Psoas muscle (tissue), 8 donors: ENCODE measurements around the gene COL4A6. TPM values are rescaled to one million over a fixed set of nuclear protein-coding genes. Genes with fewer than 3 reads are reported as not detected.

Experiments
- ATAC-seq, 4 donors: fragments of 200-7000 bp; cut with Tn5 transposase; one replicate each; pipeline ENCODE4 v1.9.1; 2020; ENCODE audit warnings: moderate library complexity in 3 of 4, mild to moderate bottlenecking in 2 of 4
- DNase-seq, 2 donors: peaks; one replicate each; pipeline ENCODE4 v3.0.0-alpha.2; 2020
- H3K27ac ChIP-seq: fragments of 200-600 bp; one replicate; pipeline ENCODE4 v1.8.0; 2022
- H3K27me3 ChIP-seq, 3 donors: fragments of 200-600 bp in 1 of 3; one replicate each; pipeline versions ENCODE4 v1.6.1 to v1.8.0; 2013 to 2022; ENCODE audit warnings: low read length in 2 of 3, mild to moderate bottlenecking in 2 of 3, moderate library complexity in 1 of 3; ENCODE audit not compliant: insufficient read depth in 3 of 3
- H3K36me3 ChIP-seq, 2 donors: fragments of 200-600 bp in 1 of 2; one replicate each; pipeline versions ENCODE4 v1.6.1 to v1.8.0; 2013 to 2022; ENCODE audit warnings: low read depth in 1 of 2, mild to moderate bottlenecking in 1 of 2, moderate library complexity in 1 of 2; ENCODE audit not compliant: insufficient read depth in 1 of 2
- H3K4me1 ChIP-seq: fragments of 200-600 bp; one replicate; pipeline ENCODE4 v1.8.0; 2022
- H3K4me3 ChIP-seq: fragments of 200-600 bp; one replicate; pipeline ENCODE4 v1.8.0; 2022; ENCODE audit warnings: mild to moderate bottlenecking
- H3K9me3 ChIP-seq: fragments of 200-600 bp; one replicate; pipeline ENCODE4 v1.8.0; 2022
- WGBS, 3 donors: extraction: QIAGEN DNeasy Blood & Tissue Kit; methylation state at CpG; one replicate each; pipeline versions ENCODE4 v1.1.6 to v1.1.7; 2013; 5-methylcytosine and 5-hydroxymethylcytosine counted together
- intact Hi-C, 2 donors: fragments of 100-400 bp; cut with DNase I; formaldehyde crosslinking; loops; one replicate each; pipeline versions ENCODE4 v1.11.0 to v1.14.2; 2022
- polyA plus RNA-seq, 3 donors: library from polyadenylated mRNA; stranded (reverse); fragments of 200-250 nt; gene quantifications; one replicate each; pipeline ENCODE4 v1.2.3, GENCODE V29; 2013
- total RNA-seq, 4 donors: library from RNA; stranded (reverse); fragmentation: NEBNext Ultra II Directional in 2 of 4; extraction: Animal tissue kit (Norgen Biotek cat#: 25700) in 2 of 4; gene quantifications; one replicate each; pipeline versions ENCODE4 v1.2.1 to v1.2.4, GENCODE V29; 2021 to 2023
- TF ChIP-seq, protein P1 (sequence below): fragments of 200-600 bp; IDR thresholded peaks from one replicate; pipeline ENCODE4 v1.8.0; 2022; ENCODE audit warnings: antibody characterized with exemption
- donor health status: healthy with polysubstance abuse.
- donor health status: DM: no; HTN: no; CAD: no; lungs with moderate emphysema.
- donor health status: Bipolar disorder and iron deficiency.
- donor health status: healthy.
- donor health status: DM: yes; HTN: yes; CAD: no.
- donor health status: DM: no; HTN: no; CAD: no.
- donor health status: DM: no; HTN: no; CAD: no.
- donor health status: DM: yes; HTN: yes; CAD: no.

The COL4A6 gene
- total and polyA plus RNA-seq, 7 donors, result 0.17 to 3.6 (median 0.68) TPM

DNA sequence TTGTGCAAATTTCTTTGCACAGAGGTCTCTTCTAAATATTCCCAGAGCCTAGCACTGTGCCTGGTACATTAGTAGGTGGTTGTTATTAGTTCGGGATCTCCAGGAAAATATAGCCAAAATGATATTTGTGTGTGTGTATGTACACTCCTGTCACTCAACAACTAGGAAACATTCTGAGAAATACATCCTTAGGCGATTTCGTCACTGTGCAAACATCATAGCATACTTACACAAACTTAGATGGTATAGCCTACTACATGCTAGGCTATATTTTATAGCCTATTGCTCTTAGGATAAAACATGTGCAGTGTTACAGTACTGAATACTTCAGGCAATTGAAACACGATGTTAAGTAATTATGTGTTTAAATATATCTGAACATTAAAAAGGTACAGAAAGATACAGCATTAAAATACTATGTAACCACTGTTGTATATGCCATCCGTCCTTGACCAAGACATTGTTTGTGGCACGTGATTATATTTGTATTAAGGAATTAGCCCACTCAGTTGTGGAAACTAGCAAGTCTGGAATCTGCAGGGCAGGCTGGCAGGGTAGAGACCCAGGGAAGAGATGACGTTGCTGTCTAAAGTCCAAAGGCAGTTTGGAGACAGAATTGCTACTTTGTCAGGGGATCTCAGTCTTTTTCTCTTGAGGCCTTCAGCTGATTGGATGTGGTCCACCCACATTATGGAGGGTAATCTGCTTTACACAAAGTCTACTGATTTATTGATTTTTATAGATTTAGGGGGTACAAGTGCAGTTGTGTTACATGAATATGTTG lies 106.9 kb downstream of the COL4A6 start:
- H3K27ac ChIP-seq, result no peak overlapping the region
- no peaks in the 10 kb centered on the region for H3K27me3 ChIP-seq
- H3K9me3 ChIP-seq, result no peaks in the 10 kb centered on the region
- H3K4me3 ChIP-seq, result no peak overlapping the region
- ATAC-seq (no peak), DNase-seq (no peak)
- intact Hi-C loops, result no loop called here
- WGBS, 3 donors, result 68 to 93% (median 90%) methylated on average over 7 of the region's 7 CpGs
- no peaks in the 10 kb centered on the region for H3K4me1 ChIP-seq
- no peaks in the 10 kb centered on the region for H3K36me3 ChIP-seq
- TF ChIP-seq, protein P1, sequence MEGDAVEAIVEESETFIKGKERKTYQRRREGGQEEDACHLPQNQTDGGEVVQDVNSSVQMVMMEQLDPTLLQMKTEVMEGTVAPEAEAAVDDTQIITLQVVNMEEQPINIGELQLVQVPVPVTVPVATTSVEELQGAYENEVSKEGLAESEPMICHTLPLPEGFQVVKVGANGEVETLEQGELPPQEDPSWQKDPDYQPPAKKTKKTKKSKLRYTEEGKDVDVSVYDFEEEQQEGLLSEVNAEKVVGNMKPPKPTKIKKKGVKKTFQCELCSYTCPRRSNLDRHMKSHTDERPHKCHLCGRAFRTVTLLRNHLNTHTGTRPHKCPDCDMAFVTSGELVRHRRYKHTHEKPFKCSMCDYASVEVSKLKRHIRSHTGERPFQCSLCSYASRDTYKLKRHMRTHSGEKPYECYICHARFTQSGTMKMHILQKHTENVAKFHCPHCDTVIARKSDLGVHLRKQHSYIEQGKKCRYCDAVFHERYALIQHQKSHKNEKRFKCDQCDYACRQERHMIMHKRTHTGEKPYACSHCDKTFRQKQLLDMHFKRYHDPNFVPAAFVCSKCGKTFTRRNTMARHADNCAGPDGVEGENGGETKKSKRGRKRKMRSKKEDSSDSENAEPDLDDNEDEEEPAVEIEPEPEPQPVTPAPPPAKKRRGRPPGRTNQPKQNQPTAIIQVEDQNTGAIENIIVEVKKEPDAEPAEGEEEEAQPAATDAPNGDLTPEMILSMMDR, result no peak

GRCh38 chrX:108323751-108324150 lies 114.5 kb downstream of the COL4A6 start:
- intact Hi-C loops, result no loop called here
- H3K4me1 ChIP-seq, result peaks cover 6% of the 10 kb centered on the region
- no peaks in the 10 kb centered on the region for H3K36me3 ChIP-seq
- H3K4me3 ChIP-seq, result no peak overlapping the region
- TF ChIP-seq, protein P1, result no peak
- H3K27me3 ChIP-seq, result peaks cover 0 to 9% (median 0%) of the 10 kb centered on the region in 3 donors
- H3K9me3 ChIP-seq, result no peaks in the 10 kb centered on the region
- DNase-seq, result no peak
- H3K27ac ChIP-seq, result no peak overlapping the region
- WGBS, 3 donors, result 47 to 60% (median 48%) methylated on average over 5 of the region's 5 CpGs
- ATAC-seq, result no peak

GRCh38 chrX:108322234-108322633 lies 116.0 kb downstream of the COL4A6 start:
- Histone ChIP-seq H3K9me3 (no peaks in the 10 kb centered on the region), H3K27me3 (peaks cover 0 to 9% (median 0%) of the 10 kb centered on the region in 3 donors), H3K4me3 (no peak overlapping the region), H3K27ac (peak overlapping the region; percentile 48), H3K36me3 (no peaks in the 10 kb centered on the region), H3K4me1 (peaks cover 6% of the 10 kb centered on the region)
- DNase-seq (no peak), ATAC-seq (peak in 3 of 4 donors; percentile 69 to 87 (median 80))
- TF ChIP-seq, protein P1, result no peak
- intact Hi-C loops, result no loop called here

GRCh38 chrX:108316456-108316855 lies 121.8 kb downstream of the COL4A6 start:
- DNase-seq, result no peak
- intact Hi-C loops, result no loop called here

More at GRCh38 chrX:108316456-108316855, 121.8 kb downstream of the COL4A6 start:
- peaks cover 3% of the 10 kb centered on the region for H3K4me1 ChIP-seq
- peak overlapping the region; percentile 20 for H3K27ac ChIP-seq
- TF ChIP-seq, protein P1, result no peak
- no peaks in the 10 kb centered on the region for H3K9me3 ChIP-seq
- no peaks in the 10 kb centered on the region for H3K36me3 ChIP-seq
- no peak for ATAC-seq
- H3K4me3 ChIP-seq, result no peak overlapping the region
- peaks cover 0 to 20% (median 0%) of the 10 kb centered on the region in 3 donors for H3K27me3 ChIP-seq
- 42 to 93% (median 75%) methylated on average over 1 of the region's 1 CpG for WGBS, 3 donors
